Neural progenitor cell (in vitro differentiated cells): Measurements from ENCODE around the gene UBAP2L. TPM values are rescaled to one million over a fixed set of nuclear protein-coding genes. Genes with fewer than 3 reads are reported as not detected.

Experiments used
- DNase-seq: peaks from one replicate; pipeline ENCODE4 v3.0.0-alpha.2; 2016; ENCODE audit warnings: low spot score
- H2AFZ ChIP-seq: fragments of 200-600 bp; sonication (generic); replicated peaks from 2 replicates; pipeline ENCODE4 v1.6.1; 2016; ENCODE audit warnings: antibody characterized with exemption
- H3F3A ChIP-seq: fragments of 200-600 bp; sonication (generic); 2 replicates; pipeline ENCODE4 v1.6.1; 2016; ENCODE audit warnings: antibody characterized with exemption, low read depth
- H3K27ac ChIP-seq: fragments of 200-600 bp; sonication (generic); 2 replicates; pipeline ENCODE4 v1.5.1; 2016; ENCODE audit warnings: mild to moderate bottlenecking
- H3K27me3 ChIP-seq: fragments of 200-600 bp; sonication (generic); 2 replicates; pipeline ENCODE4 v1.6.1; 2016; ENCODE audit warnings: mild to moderate bottlenecking, moderate library complexity
- H3K36me3 ChIP-seq: fragments of 200-600 bp; sonication (generic); 2 replicates; pipeline ENCODE4 v1.5.1; 2016
- H3K4me1 ChIP-seq: fragments of 200-600 bp; sonication (generic); 2 replicates; pipeline ENCODE4 v1.6.1; 2016; ENCODE audit warnings: mixed run types
- H3K4me2 ChIP-seq: fragments of 200-600 bp; sonication (generic); 2 replicates; pipeline ENCODE4 v1.6.1; 2016
- H3K4me3 ChIP-seq: fragments of 200-600 bp; sonication (generic); 2 replicates; pipeline ENCODE4 v1.5.1; 2016
- H3K79me2 ChIP-seq: fragments of 200-600 bp; sonication (generic); 2 replicates; pipeline ENCODE4 v1.6.1; 2016; ENCODE audit warnings: low read depth
- H3K9ac ChIP-seq: fragments of 200-600 bp; sonication (generic); 2 replicates; pipeline ENCODE4 v1.6.1; 2016
- H3K9me3 ChIP-seq: fragments of 200-600 bp; sonication (generic); 2 replicates; pipeline ENCODE4 v1.5.1; 2016; ENCODE audit warnings: low read depth
- H4K20me1 ChIP-seq: fragments of 200-600 bp; sonication (generic); 2 replicates; pipeline ENCODE4 v1.6.1; 2016; ENCODE audit warnings: low read depth
- H3K27ac Mint-ChIP-seq: 3 replicates; pipeline ENCODE4 v1.8.0; 2021; ENCODE audit warnings: mixed read lengths
- H3K27me3 Mint-ChIP-seq: 2 replicates; pipeline ENCODE4 v1.8.0; 2022; ENCODE audit warnings: low read depth, mild to moderate bottlenecking, inconsistent platforms, moderate library complexity, mixed read lengths; ENCODE audit not compliant: insufficient read depth
- H3K36me3 Mint-ChIP-seq: 3 replicates; pipeline ENCODE4 v1.8.0; 2021; ENCODE audit warnings: mixed read lengths
- H3K4me1 Mint-ChIP-seq: 3 replicates; pipeline ENCODE4 v1.8.0; 2021; ENCODE audit warnings: mixed read lengths
- H3K4me3 Mint-ChIP-seq: 3 replicates; pipeline ENCODE4 v1.8.0; 2021; ENCODE audit warnings: mild to moderate bottlenecking, moderate library complexity, mixed read lengths
- H3K9me3 Mint-ChIP-seq: 3 replicates; pipeline ENCODE4 v1.8.0; 2020; ENCODE audit warnings: mixed read lengths
- EZH2 ChIP-seq: fragments of 200-600 bp; sonication (generic); IDR thresholded peaks from 2 replicates; pipeline ENCODE4 v1.6.1; 2017; ENCODE audit warnings: antibody characterized with exemption, mild to moderate bottlenecking, moderate library complexity
- EZH2phosphoT487 ChIP-seq: fragments of 200-600 bp; sonication (generic); IDR thresholded peaks from 2 replicates; pipeline ENCODE4 v1.6.1; 2017; ENCODE audit warnings: antibody characterized with exemption
- total RNA-seq: library from RNA; depleted of rRNA; stranded (reverse); fragments of >200 nt; gene quantifications from 2 replicates; pipeline ENCODE4 v1.2.3, GENCODE V29; 2015; ENCODE audit warnings: low replicate concordance
- TF ChIP-seq, protein P1 (sequence below): fragments of 200-600 bp; sonication (generic); IDR thresholded peaks from 2 replicates; pipeline ENCODE4 v1.5.1; 2017; ENCODE audit warnings: antibody characterized with exemption, mild to moderate bottlenecking

UBAP2L gene
- total RNA-seq, 1 donor from 2014 or later = 148 TPM

DNA sequence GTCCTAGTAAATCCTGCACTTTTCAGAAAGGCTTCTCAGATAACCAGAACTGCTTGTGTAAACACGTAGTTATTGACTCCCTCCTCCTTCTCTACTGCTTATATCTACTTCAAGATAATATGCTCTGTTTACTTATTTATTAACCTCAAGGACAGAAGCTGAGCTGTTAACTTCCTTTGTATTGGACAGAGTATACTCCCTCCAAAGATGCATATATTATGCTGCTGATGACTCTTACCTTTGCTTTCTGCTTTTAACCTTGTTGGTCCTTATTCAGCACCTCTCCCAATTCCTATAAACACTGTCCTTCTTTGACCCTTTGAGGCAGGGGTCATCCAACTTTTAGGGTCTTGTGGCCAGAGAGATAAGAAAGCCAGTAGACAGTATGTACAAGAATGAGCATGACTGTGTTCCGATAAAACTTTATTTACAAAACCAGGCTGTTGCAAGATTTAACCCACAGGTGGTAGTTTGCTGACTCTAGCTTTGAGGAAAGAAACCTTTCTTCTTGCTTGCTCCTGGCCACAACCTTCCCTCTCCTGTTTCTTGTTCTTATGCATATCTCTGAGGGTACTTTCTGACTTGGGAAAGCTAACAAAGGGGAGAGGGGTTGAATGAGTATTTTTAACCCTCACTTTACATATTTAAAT, 33.8 kb upstream of the UBAP2L start:
- no peak for DNase-seq
- Histone ChIP-seq H2AFZ (peak overlapping the region; percentile 12), H4K20me1 (peaks cover 9% of the 10 kb centered on the region), H3K4me3 (no peak overlapping the region), H3F3A (peaks cover 38% of the 10 kb centered on the region), H3K79me2 (peaks cover 9% of the 10 kb centered on the region), H3K27ac (no peak overlapping the region), H3K9me3 (no peaks in the 10 kb centered on the region), H3K4me2 (no peak overlapping the region), H3K27me3 (no peaks in the 10 kb centered on the region), H3K4me1 (peaks cover 15% of the 10 kb centered on the region), H3K36me3 (no peaks in the 10 kb centered on the region), H3K9ac (no peak overlapping the region)
- H3K4me3 Mint-ChIP-seq = no peak overlapping the region
- TF ChIP-seq, protein P1, sequence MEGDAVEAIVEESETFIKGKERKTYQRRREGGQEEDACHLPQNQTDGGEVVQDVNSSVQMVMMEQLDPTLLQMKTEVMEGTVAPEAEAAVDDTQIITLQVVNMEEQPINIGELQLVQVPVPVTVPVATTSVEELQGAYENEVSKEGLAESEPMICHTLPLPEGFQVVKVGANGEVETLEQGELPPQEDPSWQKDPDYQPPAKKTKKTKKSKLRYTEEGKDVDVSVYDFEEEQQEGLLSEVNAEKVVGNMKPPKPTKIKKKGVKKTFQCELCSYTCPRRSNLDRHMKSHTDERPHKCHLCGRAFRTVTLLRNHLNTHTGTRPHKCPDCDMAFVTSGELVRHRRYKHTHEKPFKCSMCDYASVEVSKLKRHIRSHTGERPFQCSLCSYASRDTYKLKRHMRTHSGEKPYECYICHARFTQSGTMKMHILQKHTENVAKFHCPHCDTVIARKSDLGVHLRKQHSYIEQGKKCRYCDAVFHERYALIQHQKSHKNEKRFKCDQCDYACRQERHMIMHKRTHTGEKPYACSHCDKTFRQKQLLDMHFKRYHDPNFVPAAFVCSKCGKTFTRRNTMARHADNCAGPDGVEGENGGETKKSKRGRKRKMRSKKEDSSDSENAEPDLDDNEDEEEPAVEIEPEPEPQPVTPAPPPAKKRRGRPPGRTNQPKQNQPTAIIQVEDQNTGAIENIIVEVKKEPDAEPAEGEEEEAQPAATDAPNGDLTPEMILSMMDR = no peak
- no peak for TF ChIP-seq EZH2
- TF ChIP-seq EZH2phosphoT487 = no peak
- H3K9me3 Mint-ChIP-seq = no peaks in the 10 kb centered on the region
- H3K36me3 Mint-ChIP-seq = peaks cover 4% of the 10 kb centered on the region
- H3K27ac Mint-ChIP-seq = no peak overlapping the region
- peaks cover 3% of the 10 kb centered on the region for H3K27me3 Mint-ChIP-seq
- peaks cover 32% of the 10 kb centered on the region for H3K4me1 Mint-ChIP-seq

DNA sequence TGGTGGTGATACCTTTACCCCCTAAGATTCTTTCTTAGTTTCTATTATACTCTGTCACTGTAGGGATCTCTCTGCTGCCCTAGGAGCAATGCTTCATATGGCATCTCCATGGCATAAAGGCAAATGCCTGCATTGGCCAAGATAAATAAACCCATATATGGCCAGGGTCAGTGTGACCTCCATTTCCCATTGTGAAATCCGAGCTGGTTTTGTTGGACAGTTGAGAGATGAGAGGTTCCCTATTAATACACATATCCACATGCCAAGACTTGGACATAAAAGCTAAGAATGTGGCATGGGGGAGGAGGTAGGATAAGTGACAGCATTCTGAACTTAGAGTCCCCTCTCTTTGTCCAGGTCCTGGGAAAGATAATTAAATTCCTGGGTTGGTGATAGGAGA, 30.2 kb upstream of the UBAP2L start:
- Histone ChIP-seq H3K36me3 (no peaks in the 10 kb centered on the region), H3K27me3 (no peaks in the 10 kb centered on the region), H3K27ac (no peak overlapping the region), H2AFZ (no peak overlapping the region), H3F3A (peaks cover 16% of the 10 kb centered on the region), H3K9me3 (no peaks in the 10 kb centered on the region), H4K20me1 (no peaks in the 10 kb centered on the region), H3K4me3 (no peak overlapping the region), H3K4me1 (peaks cover 20% of the 10 kb centered on the region), H3K79me2 (no peaks in the 10 kb centered on the region), H3K9ac (no peak overlapping the region), H3K4me2 (no peak overlapping the region)
- no peak for DNase-seq
- Mint-ChIP-seq H3K36me3 (no peaks in the 10 kb centered on the region), H3K27me3 (peaks cover 5% of the 10 kb centered on the region), H3K4me1 (peaks cover 27% of the 10 kb centered on the region), H3K4me3 (no peak overlapping the region), H3K27ac (no peak overlapping the region), H3K9me3 (no peaks in the 10 kb centered on the region)
- TF ChIP-seq EZH2 (no peak), EZH2phosphoT487 (no peak)
- TF ChIP-seq, protein P1 = no peak

DNA sequence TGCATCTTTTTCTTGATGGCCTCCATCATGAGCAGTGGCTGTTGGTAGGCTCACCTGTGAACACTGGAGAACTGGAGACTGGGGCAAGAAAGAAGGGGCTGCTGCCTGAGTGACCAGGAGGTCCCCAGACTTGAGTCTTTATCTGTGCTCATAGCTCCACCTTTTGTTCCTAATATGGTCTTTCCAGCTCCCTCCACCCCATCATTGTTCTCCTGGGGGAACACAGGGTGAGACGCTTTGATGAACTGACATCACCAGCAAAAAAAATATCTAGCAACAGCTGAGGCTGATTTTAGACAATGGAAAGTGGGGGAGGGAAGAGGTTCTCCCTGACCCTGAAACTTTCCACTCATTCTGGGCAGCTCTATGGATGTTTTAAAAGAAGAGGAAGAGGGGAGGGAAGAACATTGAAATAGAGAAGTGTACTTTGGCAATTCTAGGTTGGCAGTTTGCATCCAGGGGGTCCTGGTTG, 28.7 kb upstream of the UBAP2L start, which contains the start of gene TPM3:
TSS of gene TPM3 (minus strand) at position 111 of the 472 bp plus-strand sequence. CDS start at position 29, 82 bp downstream.
- Histone ChIP-seq H3F3A (peaks cover under 1% of the 10 kb centered on the region), H3K79me2 (no peaks in the 10 kb centered on the region), H3K4me2 (no peak within 1 kb of the TSS), H2AFZ (peak within 1 kb of the TSS; percentile 90), H4K20me1 (no peaks in the 10 kb centered on the region), H3K27ac (no peak within 1 kb of the TSS), H3K9ac (no peak within 1 kb of the TSS), H3K9me3 (no peaks in the 10 kb centered on the region), H3K4me1 (peaks cover 9% of the 10 kb centered on the region), H3K27me3 (no peaks in the 10 kb centered on the region), H3K4me3 (no peak within 1 kb of the TSS), H3K36me3 (no peaks in the 10 kb centered on the region)
- no peaks in the 10 kb centered on the region for H3K36me3 Mint-ChIP-seq
- peaks cover 14% of the 10 kb centered on the region for H3K4me1 Mint-ChIP-seq
- peaks cover 5% of the 10 kb centered on the region for H3K27me3 Mint-ChIP-seq
- H3K9me3 Mint-ChIP-seq = no peaks in the 10 kb centered on the region
- H3K4me3 Mint-ChIP-seq = no peak within 1 kb of the TSS
- no peak for DNase-seq
- TF ChIP-seq EZH2 (no peak), EZH2phosphoT487 (no peak)
- TF ChIP-seq, protein P1 = no peak
- H3K27ac Mint-ChIP-seq = peak within 1 kb of the TSS; percentile 22
